GM21381 (cell line): ENCODE measurements around the gene ARHGEF5.
A peak's percentile ranks its signal among the peaks of the same experiment; 100 is the strongest.
"Not testable (repeated sequence)": the region's sequence is repeated elsewhere in the genome, so short reads cannot be mapped to it uniquely, and the experiment has no call there.

ENCODE experiments used
- ATAC-seq: cut with Tn5 transposase; IDR thresholded peaks from one replicate; pipeline ENCODE4 v1.9.1; 2021; ENCODE audit warnings: mild to moderate bottlenecking, moderate library complexity; ENCODE audit not compliant: unreplicated experiment

ARHGEF5 gene

DNA sequence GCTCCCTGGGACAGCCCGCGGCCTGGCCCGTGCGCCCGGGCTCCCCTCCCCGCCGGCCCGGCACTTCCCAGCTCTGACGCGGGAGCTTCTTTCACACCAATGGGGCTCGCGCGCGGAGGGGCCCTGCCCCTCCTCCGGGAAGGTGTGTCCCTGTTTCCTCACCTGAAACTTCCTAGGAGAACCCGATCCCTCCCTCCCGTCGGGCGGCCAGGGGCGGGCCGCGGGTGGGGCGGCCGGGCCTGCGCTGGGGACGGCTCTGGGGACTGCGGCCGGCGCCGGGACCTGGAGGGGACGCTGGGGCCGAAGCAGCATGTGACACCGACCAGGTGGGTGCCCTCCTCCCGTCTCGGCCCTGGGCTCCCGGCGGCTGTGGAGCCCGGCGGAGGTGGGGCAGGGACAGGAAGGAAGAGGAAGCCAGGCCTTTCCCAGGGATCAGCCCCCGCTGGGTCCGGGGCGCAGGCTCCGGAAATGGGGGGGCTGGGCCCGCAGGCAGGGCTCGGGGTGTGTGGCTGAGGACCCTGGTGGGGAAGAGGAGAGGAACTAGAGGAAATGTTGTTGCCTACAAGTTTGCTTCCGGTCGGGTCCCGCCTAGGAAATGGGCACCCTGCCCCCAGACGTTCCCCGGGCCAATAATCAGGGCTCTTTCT is at the start of gene ARHGEF5:
ARHGEF5 (plus strand) TSS at position 227 of the 647 bp plus-strand sequence. CDS start 7,268 bp downstream, outside the sequence.
- ATAC-seq, result peak; percentile 69

DNA sequence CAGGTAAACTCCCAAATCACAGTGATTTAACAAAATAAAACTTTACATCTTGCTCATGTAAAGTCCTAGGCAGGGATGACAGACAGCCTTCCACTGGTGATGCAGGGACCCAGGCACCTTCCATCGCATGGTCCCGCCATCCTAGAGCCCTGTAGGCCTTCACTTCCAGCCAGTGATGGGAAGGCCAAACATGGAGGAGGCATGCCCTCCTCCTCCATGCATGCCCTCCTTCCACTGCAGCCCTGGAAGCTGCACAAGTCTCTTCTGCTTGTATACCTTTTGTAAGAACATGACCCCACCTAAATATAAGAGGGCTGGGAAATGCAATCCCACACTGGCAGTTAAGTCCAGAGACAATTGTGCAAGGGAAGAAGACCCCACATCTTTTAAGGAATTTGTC is 45.5 kb upstream of the ARHGEF5 start:
- not testable (repeated sequence) for ATAC-seq

DNA sequence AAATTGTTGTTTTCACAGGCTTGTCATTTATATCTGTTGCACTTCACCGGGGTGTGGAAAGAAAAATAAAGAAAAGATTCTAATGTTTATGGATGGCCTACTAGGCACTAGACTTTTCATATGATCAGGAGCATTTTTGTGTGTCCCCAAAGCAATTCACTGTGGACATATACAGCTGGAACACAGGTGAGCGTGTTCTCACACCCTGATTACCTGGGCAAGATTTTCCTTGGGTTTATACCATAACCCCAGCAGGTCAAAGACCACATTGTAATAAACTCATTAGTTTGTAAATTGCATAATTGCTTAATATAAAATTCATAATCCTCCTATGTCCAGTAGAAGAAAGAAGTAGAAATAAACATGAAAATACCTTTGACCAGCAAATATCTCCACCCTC is 44.0 kb upstream of the ARHGEF5 start:
- ATAC-seq, result not testable (repeated sequence)

- ATAC-seq, result not testable (repeated sequence)
These were observed 43.2 kb upstream of the ARHGEF5 start, which contains the start of gene OR2A1 for GRCh38 chr7:144311872-144312469. Gene OR2A1 (plus strand): TSS chr7:144312419. CDS start chr7:144318125, 5,706 bp downstream.

- ATAC-seq, result not testable (repeated sequence)
These were observed 37.7 kb upstream of the ARHGEF5 start for GRCh38 chr7:144317537-144317936.

- ATAC-seq, result not testable (repeated sequence)
These were observed 35.7 kb upstream of the ARHGEF5 start for GRCh38 chr7:144319547-144319946.

- ATAC-seq, result not testable (repeated sequence)
These were observed 33.5 kb upstream of the ARHGEF5 start for GRCh38 chr7:144321677-144322206.

DNA sequence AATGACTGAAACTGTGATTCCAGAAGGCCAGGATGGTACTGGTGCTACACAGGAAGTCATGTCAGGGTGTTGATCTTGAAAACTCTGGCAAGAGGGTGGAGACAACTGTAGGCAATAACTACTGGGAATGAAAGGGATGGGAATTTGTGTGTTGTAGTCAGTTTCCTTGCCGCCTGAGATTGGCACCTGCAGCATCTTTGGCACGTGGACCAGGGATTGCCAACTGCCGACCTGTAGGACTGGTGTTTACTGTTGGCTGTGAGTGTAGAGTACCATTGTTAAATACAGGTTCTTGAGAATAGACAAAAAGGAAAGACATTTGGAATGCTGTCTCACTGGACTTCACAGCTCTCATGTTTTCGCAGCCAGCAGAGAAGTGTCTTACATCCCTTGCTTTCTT is 31.8 kb upstream of the ARHGEF5 start:
- not testable (repeated sequence) for ATAC-seq

DNA sequence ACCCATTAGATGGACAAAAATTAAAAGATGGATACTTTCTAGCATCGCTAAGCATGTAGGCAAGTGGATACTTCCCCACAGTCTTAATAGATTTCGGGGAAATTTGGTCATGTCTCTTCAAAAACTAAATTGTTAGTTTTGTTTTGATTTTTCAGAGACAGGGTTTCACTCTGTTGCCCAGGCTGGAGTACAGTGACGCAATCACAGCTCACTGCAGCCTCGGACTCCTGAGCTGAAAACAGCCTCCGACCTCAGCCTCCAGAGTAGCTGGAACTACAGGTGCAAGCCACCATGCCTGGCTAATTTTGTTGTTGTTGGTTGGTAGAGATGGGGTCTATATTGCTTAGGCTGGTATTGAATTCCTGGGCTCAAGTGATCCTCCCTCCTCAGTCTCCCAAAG is 29.3 kb upstream of the ARHGEF5 start:
- not testable (repeated sequence) for ATAC-seq

- ATAC-seq, result not testable (repeated sequence)
These were observed 25.2 kb upstream of the ARHGEF5 start for GRCh38 chr7:144330044-144330443.

DNA sequence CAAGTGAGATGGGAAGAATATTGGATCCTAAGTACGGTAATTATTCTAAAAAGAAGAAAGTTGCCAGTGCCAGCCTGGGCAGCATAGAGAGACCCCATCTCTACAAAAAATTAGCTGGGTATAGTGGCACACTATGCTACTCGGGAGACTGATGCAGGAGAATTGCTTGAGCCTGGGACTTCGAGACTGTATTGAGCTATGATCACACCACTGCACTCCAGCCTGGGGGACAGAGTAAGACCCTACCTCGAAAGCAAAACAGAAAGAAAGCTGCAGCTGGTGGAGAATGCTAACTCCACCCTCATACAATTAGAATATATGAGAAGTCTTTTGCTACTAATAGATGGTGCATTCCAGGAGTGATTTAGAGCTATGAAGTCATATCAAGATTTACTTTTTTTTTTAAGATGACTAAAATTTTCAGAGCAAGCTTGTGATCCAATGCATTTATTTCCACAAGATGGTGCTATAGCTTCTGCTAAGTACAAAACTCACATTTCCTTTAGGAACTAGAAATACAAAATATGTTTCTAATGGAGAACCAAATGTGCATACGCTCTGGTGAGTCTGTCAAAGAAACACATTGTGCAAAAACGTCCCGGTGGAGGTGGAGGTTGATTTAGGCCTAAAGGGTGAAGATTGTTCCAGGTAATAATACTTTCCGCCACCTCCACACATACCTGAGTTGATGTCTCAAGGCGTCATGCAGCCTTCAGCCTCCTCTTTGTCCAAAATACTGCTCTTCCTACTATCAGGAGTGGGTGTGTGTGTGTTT is 23.8 kb upstream of the ARHGEF5 start:
- peak; percentile 48 for ATAC-seq

DNA sequence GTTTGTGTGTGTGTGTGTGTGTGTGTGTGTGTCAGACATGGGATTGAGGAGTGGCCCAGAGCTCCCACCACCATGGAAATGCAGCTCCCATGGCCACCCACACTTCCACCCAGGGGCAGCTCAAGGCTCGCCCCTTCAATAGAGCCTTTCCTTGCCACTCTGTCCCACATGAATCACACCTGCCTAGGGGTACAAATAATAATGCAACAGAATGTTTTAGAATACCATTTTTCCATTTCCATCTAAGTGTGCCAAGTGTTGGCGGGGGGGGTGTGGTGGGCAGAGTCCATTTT is 23.3 kb upstream of the ARHGEF5 start:
- ATAC-seq, result not testable (repeated sequence)

DNA sequence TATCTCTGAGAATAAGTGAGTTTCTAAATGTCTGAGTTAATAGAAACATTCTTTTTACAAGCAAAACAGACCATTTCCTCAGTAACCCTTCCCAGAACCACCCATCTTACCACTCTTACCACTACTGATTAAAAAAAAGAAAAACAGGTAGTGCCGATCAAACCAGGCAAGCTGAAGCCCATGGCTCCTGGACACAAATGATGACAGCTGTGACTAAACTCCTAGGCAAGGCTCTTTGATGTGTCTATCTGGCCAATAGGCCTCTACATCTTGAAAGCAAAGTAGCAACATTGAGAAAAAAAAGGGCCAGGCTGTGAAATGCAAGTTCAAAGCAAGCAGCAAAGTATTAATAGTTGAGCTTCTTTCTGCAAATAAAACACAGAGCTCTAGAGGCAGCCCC is 6.6 kb upstream of the ARHGEF5 start:
- peak; percentile 24 for ATAC-seq

- ATAC-seq, result not testable (repeated sequence)
These were observed 3.5 kb upstream of the ARHGEF5 start for GRCh38 chr7:144351667-144352066.

- not testable (repeated sequence) for ATAC-seq
These were observed 983 bp downstream of the ARHGEF5 start for GRCh38 chr7:144356185-144356584.

GRCh38 chr7:144356860-144357259 is 1.7 kb downstream of the ARHGEF5 start:
- ATAC-seq, result not testable (repeated sequence)

GRCh38 chr7:144362061-144362460 is 6.9 kb downstream of the ARHGEF5 start:
- not testable (repeated sequence) for ATAC-seq

- not testable (repeated sequence) for ATAC-seq
These were observed 10.3 kb downstream of the ARHGEF5 start for GRCh38 chr7:144365523-144365922.

- ATAC-seq, result not testable (repeated sequence)
These were observed 12.0 kb downstream of the ARHGEF5 start for GRCh38 chr7:144367250-144367649.

GRCh38 chr7:144369221-144369620 is 14.0 kb downstream of the ARHGEF5 start:
- not testable (repeated sequence) for ATAC-seq

GRCh38 chr7:144378651-144379050 is 23.4 kb downstream of the ARHGEF5 start:
- ATAC-seq, result no peak
